ENCODE measurements around the gene HAO2.

DNA sequence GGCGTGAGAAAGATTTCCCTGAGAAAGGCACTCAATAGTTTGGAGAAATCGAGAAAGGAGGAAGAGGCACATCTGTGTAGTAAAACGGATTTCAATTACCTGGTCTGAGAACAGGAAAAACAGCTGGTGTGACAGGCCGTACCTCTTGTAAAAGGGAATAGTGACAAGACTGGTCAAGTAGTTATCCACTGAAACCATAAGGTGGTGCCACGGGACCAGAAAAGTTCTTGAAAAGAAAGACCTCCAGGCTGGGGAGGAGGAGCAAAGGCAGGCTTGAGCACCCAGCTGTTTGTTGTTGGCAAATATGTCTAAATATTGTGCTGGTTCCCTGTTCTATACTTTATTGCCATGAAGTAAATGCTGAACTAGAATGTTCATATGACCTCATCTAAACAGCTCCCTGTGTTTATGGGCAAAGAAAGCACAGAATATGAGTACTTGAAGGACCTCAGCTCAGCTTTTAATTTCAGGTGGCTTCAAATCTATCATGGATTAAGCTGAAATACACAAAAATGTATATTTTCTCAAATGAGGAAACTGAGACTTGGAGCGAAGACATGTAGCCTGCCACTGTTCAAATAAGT is 4.0 kb downstream of the HAO2 start:
- TF ChIP-seq POLR2A (IDR thresholded peaks at IDR 0.05): no peak
- TF ChIP-seq, protein P1, sequence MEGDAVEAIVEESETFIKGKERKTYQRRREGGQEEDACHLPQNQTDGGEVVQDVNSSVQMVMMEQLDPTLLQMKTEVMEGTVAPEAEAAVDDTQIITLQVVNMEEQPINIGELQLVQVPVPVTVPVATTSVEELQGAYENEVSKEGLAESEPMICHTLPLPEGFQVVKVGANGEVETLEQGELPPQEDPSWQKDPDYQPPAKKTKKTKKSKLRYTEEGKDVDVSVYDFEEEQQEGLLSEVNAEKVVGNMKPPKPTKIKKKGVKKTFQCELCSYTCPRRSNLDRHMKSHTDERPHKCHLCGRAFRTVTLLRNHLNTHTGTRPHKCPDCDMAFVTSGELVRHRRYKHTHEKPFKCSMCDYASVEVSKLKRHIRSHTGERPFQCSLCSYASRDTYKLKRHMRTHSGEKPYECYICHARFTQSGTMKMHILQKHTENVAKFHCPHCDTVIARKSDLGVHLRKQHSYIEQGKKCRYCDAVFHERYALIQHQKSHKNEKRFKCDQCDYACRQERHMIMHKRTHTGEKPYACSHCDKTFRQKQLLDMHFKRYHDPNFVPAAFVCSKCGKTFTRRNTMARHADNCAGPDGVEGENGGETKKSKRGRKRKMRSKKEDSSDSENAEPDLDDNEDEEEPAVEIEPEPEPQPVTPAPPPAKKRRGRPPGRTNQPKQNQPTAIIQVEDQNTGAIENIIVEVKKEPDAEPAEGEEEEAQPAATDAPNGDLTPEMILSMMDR (IDR thresholded peaks at IDR 0.05): peak; percentile 38 to 50 (median 46)
